Omental fat pad (tissue), 4 donors: ENCODE measurements around the gene MPV17L. TPM values are rescaled to one million over a fixed set of nuclear protein-coding genes. Genes with fewer than 3 reads are reported as not detected.
"Not testable (repeated sequence)": the region's sequence is repeated elsewhere in the genome, so short reads cannot be mapped to it uniquely, and the experiment has no call there.

Experiments used
- ATAC-seq: fragments of 150-250 bp; one replicate; pipeline ENCODE4 v1.9.1; 2016; ENCODE audit warnings: mild to moderate bottlenecking, moderate library complexity; ENCODE audit not compliant: low FRiP score
- DNase-seq: peaks from one replicate; pipeline ENCODE4 v3.0.0-alpha.2; 2019; ENCODE audit warnings: low spot score
- total RNA-seq, 4 donors: library from RNA; depleted of rRNA; stranded (reverse); fragments of >200 nt; gene quantifications; one replicate each; pipeline ENCODE4 v1.1.0, GENCODE V29; 2016
- TF ChIP-seq, protein P1 (sequence below), 3 donors: fragments of 450-650 bp; IDR thresholded peaks; one replicate each; pipeline ENCODE4 v1.5.1; 2016 to 2017; ENCODE audit warnings: antibody characterized with exemption in 3 of 3, mild to moderate bottlenecking in 3 of 3, moderate library complexity in 2 of 3

MPV17L gene
- total RNA-seq, 4 donors from 2014 or later: 5.8 to 10.7 (median 7.7) TPM

DNA sequence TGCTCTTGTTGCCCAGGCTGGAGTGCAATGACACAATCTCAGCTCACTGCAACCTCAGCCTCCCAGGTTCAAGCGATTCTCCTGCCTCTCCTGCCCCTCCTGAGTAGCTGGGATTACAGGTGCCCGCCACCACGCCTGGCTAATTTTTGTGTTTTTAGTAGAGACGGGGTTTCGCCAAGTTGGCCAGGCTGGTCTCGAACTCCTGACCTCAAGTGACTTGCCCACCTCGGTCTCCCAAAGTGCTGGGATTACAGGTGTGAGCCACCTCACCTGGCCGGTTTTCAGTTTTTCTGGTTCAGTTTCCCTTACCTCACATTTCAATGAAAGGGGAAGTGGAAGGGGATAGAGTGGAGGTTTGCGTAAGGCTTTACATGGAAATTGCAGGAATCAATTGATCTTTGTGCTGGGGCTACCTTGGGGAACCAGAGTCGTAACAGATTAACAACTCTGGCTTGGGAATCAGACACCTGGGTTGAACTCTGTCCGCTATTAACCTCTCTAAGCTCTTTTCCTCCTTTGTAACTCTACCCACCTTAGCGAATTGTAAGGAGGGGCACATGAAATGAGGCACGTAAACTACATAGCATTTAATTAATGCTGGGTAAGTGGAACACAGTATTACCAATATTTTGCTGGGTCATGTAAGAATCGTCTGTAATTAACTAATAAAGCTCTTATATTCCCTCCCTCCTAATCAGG, 3.2 kb downstream of the MPV17L start:
- ATAC-seq (no peak), DNase-seq (no peak)
- TF ChIP-seq, protein P1, sequence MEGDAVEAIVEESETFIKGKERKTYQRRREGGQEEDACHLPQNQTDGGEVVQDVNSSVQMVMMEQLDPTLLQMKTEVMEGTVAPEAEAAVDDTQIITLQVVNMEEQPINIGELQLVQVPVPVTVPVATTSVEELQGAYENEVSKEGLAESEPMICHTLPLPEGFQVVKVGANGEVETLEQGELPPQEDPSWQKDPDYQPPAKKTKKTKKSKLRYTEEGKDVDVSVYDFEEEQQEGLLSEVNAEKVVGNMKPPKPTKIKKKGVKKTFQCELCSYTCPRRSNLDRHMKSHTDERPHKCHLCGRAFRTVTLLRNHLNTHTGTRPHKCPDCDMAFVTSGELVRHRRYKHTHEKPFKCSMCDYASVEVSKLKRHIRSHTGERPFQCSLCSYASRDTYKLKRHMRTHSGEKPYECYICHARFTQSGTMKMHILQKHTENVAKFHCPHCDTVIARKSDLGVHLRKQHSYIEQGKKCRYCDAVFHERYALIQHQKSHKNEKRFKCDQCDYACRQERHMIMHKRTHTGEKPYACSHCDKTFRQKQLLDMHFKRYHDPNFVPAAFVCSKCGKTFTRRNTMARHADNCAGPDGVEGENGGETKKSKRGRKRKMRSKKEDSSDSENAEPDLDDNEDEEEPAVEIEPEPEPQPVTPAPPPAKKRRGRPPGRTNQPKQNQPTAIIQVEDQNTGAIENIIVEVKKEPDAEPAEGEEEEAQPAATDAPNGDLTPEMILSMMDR (IDR thresholded peaks at IDR 0.05): no peak

DNA sequence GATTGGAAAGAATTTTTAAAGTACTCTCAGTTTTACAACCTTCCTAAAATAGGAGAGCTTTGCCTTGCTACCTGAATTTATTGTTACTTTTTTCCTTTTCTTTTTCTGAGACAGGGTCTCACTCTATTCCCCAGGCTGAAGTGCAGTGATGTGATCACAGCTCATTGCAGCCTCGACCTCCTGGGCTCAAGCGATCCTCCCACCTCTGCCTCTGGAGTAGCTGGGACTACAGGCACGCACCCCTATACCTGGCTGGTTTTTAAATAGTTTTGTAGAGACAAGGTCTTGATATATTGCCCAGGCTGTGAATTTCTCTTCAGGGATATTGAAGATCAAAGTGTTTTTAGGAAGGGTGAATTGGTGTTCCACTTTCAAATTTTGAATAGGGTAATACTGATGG, 3.8 kb downstream of the MPV17L start:
- DNase-seq (no peak), ATAC-seq (no peak)
- TF ChIP-seq, protein P1 (IDR thresholded peaks at IDR 0.05): no peak

DNA sequence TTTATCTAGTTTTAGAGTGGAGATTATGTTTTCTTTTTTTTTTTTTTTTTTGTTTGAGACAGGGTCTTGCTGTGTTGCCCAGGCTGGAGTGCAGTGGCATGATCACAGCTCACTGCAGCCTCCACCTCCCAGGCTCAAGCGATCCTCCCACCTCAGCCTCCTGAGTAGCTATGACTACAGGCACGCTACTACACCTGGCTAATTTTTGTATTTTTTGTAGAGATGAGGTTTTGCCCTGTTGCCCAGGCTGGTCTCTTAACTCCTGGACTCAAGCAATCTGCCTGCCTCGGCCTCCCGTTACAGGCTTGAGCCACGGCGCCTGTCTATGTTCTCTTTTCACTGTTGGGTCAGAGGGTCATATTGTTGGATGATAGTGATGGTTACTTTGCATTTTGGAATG, 4.8 kb downstream of the MPV17L start:
- not testable (repeated sequence) for DNase-seq

DNA sequence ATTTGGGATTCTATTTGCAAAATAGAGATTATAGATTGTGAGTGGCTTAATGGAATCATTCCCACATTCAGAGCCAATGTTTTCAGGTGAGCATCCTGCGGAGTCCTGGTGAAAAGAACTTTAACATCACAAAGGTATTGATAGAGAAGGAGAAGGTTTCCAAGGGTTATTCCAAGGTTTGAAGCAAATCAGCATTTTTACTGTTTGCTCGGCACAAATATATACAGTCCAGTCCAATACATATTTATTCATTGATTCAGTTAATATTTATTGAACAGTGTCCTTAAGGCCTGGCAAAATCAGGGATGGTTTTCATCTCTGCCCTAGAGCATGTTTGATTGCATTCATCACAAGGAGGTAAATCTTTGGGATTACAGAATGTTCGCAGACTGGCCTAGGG, 6.4 kb downstream of the MPV17L start:
- TF ChIP-seq, protein P1 (IDR thresholded peaks at IDR 0.05): no peak
- DNase-seq: no peak
- no peak for ATAC-seq

More for the DNA sequence above, 4.8 kb downstream of the MPV17L start:
- not testable (repeated sequence) for ATAC-seq

DNA sequence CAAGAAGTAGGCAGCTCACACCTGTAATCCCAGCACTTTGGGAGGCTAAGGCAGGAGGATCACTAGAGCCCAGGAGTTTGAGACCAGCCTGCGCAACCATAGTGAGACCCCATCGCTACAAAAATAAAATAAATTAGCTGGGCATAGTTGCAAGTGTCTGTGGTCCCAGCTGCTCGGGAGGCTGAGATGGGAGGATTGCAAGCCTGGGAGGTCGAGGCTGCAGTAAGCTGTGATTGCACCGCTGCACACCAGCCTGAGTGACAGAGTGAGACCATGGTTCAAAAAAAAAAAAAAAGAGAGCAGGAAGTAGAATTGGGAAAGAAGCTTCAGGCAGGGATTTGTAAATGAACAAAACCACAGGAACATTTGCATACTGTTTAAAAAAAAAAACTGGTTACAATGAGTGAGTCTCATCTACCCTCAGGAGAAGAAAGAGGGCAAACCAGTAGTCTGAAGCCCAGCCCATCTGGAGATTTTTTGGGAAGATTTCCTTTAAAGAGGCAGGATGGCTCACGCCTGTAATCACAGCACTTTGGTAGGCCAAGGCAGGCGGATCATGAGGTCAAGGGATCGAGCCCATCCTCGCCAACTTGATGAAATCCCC, 7.9 kb downstream of the MPV17L start:
- ATAC-seq: no peak

DNA sequence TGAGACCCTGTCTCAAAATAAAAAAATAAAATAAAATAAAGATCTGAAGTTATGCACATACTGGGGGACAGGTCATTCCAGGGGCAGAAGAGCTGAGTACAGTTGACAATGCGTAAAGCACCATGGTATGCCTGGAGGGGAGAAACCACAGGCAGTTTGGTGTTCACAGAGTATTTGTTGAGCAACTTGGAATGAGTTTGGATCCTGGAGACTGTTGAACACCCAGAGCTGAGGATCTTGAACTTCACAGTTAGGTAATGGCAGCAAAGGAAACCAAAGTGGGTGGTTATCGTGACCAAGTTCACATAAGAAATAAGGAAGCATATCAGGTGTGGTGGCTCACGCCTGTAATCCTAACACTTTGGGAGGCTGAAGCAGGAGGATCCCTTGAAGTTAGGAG, 8.5 kb downstream of the MPV17L start:
- DNase-seq, ATAC-seq: not testable (repeated sequence)

More for the DNA sequence above, 7.9 kb downstream of the MPV17L start:
- DNase-seq: no peak
- TF ChIP-seq, protein P1 (IDR thresholded peaks at IDR 0.05): no peak

DNA sequence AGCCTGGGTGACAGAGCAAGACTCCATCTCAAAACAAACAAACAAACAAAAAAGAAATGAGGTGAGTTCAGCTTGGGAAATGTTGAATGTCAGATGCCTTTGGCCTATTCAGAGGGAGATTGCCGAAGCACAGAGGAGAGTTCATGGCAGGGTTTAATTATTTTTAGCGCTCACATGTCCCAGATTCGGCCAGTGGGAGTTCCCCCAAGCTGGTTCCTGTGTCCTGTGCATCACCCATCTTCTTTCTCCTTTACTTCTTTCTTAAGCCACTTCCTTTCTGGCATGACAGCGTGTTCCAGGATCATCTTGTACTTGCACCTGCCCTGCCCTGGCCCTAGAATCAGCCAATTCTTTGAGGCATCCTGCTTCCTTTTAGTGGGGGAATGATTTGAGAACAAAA, 9.2 kb downstream of the MPV17L start:
- no peak for DNase-seq
- TF ChIP-seq, protein P1 (IDR thresholded peaks at IDR 0.05): no peak
- ATAC-seq: no peak

DNA sequence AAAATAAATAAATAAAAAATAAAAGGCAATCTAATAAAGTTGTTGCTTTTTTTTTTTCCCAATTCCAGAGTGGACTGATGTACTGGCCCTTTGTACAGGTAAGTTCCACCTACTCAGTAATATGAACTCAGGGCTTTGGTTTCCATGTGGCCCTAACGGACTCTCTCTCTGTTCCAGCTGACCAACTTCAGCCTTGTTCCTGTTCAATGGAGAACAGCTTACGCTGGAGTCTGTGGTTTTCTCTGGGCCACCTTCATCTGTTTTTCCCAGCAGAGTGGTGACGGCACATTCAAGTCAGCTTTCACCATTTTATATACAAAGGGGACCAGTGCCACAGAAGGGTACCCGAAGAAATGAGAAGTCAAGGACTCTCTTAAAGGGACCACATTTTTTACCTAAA, 12.2 kb downstream of the MPV17L start:
- not testable (repeated sequence) for DNase-seq, ATAC-seq

DNA sequence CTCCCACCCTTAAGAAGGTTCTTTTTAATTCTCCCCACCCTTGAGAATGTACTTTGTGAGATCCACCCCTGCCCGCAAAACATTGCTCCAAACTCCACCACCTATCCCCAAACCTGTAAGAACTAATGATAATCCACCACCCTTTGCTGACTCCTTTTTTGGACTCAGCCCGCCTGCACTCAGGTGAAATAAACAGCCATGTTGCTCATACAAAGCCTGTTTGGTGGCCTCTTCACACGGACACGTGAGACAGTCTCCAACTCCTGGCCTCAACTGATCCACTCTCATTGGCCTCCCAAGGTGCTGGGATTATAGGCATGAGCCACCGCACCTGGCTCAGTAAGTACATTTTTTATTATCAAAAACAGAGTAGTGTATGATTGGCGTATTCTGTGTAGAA, 13.9 kb downstream of the MPV17L start:
- not testable (repeated sequence) for ATAC-seq, DNase-seq
